Left ventricle myocardium inferior (tissue), 1 donor: Measurements from ENCODE around the gene HECW1. TPM values are rescaled to one million over a fixed set of nuclear protein-coding genes. Genes with fewer than 3 reads are reported as not detected.

ENCODE experiments used
- DNase-seq: peaks from one replicate; pipeline ENCODE4 v3.0.0-alpha.2; 2020
- H3K27ac ChIP-seq: fragments of 200-600 bp; replicated peaks from 2 replicates; pipeline ENCODE4 v1.8.0; 2021
- H3K27me3 ChIP-seq: fragments of 200-600 bp; 2 replicates; pipeline ENCODE4 v1.8.0; 2021; ENCODE audit warnings: low read depth
- H3K36me3 ChIP-seq: fragments of 200-600 bp; 2 replicates; pipeline ENCODE4 v1.8.0; 2021
- H3K4me1 ChIP-seq: fragments of 200-600 bp; 2 replicates; pipeline ENCODE4 v1.8.0; 2021
- H3K4me3 ChIP-seq: fragments of 200-600 bp; 2 replicates; pipeline ENCODE4 v1.8.0; 2021; ENCODE audit warnings: mild to moderate bottlenecking, moderate library complexity
- H3K9me3 ChIP-seq: fragments of 200-600 bp; replicated peaks from 2 replicates; pipeline ENCODE4 v1.8.0; 2021
- intact Hi-C: fragments of 100-400 bp; cut with micrococcal nuclease; formaldehyde crosslinking; loops from one replicate; pipeline ENCODE4 v1.11.0; 2022
- total RNA-seq: library from RNA; stranded (reverse); fragmentation: NEBNext Ultra II Directional; extraction: Animal tissue kit (Norgen Biotek cat#: 25700); gene quantifications from one replicate; pipeline ENCODE4 v1.2.1, GENCODE V29; 2021
- TF ChIP-seq, protein P1 (sequence below): fragments of 200-600 bp; IDR thresholded peaks from 2 replicates; pipeline ENCODE4 v1.8.0; 2021; ENCODE audit warnings: antibody characterized with exemption, mild to moderate bottlenecking, borderline replicate concordance
- donor health status: DM: no; HTN: yes; CAD: no; lungs with severe emphysema.

Gene HECW1
- total RNA-seq, 1 donor from 2014 or later = not detected

GRCh38 chr7:43387932-43388331 lies 275.5 kb downstream of the HECW1 start:
- TF ChIP-seq, protein P1, sequence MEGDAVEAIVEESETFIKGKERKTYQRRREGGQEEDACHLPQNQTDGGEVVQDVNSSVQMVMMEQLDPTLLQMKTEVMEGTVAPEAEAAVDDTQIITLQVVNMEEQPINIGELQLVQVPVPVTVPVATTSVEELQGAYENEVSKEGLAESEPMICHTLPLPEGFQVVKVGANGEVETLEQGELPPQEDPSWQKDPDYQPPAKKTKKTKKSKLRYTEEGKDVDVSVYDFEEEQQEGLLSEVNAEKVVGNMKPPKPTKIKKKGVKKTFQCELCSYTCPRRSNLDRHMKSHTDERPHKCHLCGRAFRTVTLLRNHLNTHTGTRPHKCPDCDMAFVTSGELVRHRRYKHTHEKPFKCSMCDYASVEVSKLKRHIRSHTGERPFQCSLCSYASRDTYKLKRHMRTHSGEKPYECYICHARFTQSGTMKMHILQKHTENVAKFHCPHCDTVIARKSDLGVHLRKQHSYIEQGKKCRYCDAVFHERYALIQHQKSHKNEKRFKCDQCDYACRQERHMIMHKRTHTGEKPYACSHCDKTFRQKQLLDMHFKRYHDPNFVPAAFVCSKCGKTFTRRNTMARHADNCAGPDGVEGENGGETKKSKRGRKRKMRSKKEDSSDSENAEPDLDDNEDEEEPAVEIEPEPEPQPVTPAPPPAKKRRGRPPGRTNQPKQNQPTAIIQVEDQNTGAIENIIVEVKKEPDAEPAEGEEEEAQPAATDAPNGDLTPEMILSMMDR = no peak
- no peaks in the 10 kb centered on the region for H3K4me1 ChIP-seq
- no peak overlapping the region for H3K4me3 ChIP-seq
- no peak overlapping the region for H3K27ac ChIP-seq
- DNase-seq = no peak
- no peaks in the 10 kb centered on the region for H3K9me3 ChIP-seq
- no peaks in the 10 kb centered on the region for H3K36me3 ChIP-seq
- H3K27me3 ChIP-seq = peaks cover 24% of the 10 kb centered on the region
- intact Hi-C loops = no loop called here

DNA sequence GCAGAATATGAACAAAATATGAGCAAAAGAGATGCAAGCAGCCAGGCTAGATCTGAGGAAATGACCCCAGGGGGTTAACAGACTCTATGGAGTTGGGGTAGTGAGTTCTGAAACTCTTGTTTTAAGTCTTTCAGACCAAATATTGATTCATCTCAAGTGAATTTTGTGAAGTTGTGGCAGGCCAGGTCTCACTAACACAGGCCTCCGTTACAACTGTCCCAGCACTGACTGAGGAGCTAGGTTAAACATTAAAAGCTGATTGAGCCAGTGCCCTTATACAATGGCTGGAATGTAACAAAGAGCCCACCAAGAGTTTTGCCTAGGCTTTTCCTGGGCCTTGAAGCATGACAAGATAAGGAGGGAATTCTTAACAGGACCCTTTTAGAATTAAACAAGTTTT lies 278.1 kb downstream of the HECW1 start:
- Histone ChIP-seq H3K4me3 (no peak overlapping the region), H3K27me3 (peaks cover 24% of the 10 kb centered on the region), H3K4me1 (no peaks in the 10 kb centered on the region), H3K36me3 (no peaks in the 10 kb centered on the region), H3K27ac (no peak overlapping the region), H3K9me3 (no peaks in the 10 kb centered on the region)
- DNase-seq = no peak
- TF ChIP-seq, protein P1 = no peak
- intact Hi-C loops = no loop called here

- Histone ChIP-seq H3K36me3 (no peaks in the 10 kb centered on the region), H3K27ac (no peak overlapping the region), H3K4me1 (no peaks in the 10 kb centered on the region), H3K9me3 (no peaks in the 10 kb centered on the region), H3K4me3 (no peak overlapping the region), H3K27me3 (peaks cover 16% of the 10 kb centered on the region)
- DNase-seq = no peak
- intact Hi-C loops = no loop called here
- TF ChIP-seq, protein P1 = no peak
Measured at GRCh38 chr7:43391518-43391917, 279.1 kb downstream of the HECW1 start.

GRCh38 chr7:43392638-43393330 lies 280.3 kb downstream of the HECW1 start:
- Histone ChIP-seq H3K4me1 (no peaks in the 10 kb centered on the region), H3K27me3 (peaks cover 10% of the 10 kb centered on the region), H3K4me3 (no peak overlapping the region), H3K9me3 (no peaks in the 10 kb centered on the region), H3K36me3 (no peaks in the 10 kb centered on the region), H3K27ac (no peak overlapping the region)
- intact Hi-C loops = no loop called here
- TF ChIP-seq, protein P1 = no peak
- DNase-seq = no peak

DNA sequence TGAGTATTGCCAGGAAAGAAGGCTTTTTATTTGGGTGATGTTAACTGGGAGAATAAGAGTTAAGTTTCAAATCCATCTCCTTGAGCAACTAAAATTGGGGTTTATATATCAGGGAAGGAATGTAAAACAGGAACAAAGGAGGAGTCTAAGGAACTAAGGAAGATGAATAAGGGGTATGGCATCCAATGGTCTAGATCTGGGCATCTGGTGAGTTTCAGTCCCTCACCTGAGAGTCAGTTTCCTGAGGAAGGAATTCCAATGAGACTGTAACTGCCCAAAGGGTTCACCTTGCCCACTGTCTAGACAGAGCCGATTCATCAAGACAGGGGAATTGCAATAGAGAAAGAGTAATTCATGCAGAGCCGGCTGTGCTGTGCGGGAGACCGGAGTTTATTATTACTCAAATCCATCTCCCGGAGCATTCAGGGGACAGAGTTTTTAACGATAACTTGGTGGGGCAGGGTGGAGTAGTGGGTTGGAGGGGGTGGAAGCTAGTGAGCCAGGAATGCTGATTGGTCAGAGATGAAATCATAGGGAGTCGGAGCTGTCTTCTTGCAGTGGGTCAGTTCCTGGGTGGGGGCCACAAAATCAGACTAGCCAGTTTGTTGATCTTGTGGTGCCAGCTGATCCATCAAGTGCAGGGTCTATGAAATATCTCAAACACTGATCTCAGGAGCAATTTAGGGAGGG lies 282.1 kb downstream of the HECW1 start:
- Histone ChIP-seq H3K27ac (no peak overlapping the region), H3K27me3 (peaks cover 20% of the 10 kb centered on the region), H3K9me3 (no peaks in the 10 kb centered on the region), H3K4me1 (no peaks in the 10 kb centered on the region), H3K36me3 (no peaks in the 10 kb centered on the region), H3K4me3 (no peak overlapping the region)
- TF ChIP-seq, protein P1 = no peak
- no peak for DNase-seq
- intact Hi-C loops = no loop called here
